HL-60 (cell line): ENCODE data around the gene AKAP8L.

Source experiments
- DNase-seq, 2 experiments: peaks; one replicate each; pipeline ENCODE4 v3.0.0-alpha.2; 2010 to 2020; ENCODE audit warnings: low read depth in 1 of 2, low spot score in 1 of 2
- H3K27ac ChIP-seq: fragments of 250-450 bp; sonication (Bioruptor Pico); replicated peaks from 2 replicates; pipeline ENCODE4 v1.5.1; 2020; ENCODE audit warnings: mild to moderate bottlenecking, moderate library complexity
- H3K27me3 ChIP-seq: fragments of 250-450 bp; sonication (Bioruptor Pico); 2 replicates; pipeline ENCODE4 v1.5.1; 2021; ENCODE audit warnings: mild to moderate bottlenecking, moderate library complexity; ENCODE audit not compliant: insufficient read depth, poor library complexity, severe bottlenecking
- H3K4me3 ChIP-seq: replicated peaks from 2 replicates; pipeline ENCODE4 v1.5.1; 2011; ENCODE audit warnings: mild to moderate bottlenecking, control low read depth, low read length; ENCODE audit not compliant: insufficient read depth
- GABPA ChIP-seq: IDR thresholded peaks from 2 replicates; pipeline ENCODE4 v1.6.1; 2012; ENCODE audit warnings: low read depth
- POLR2AphosphoS5 ChIP-seq: IDR thresholded peaks from 2 replicates; pipeline ENCODE4 v1.6.1; 2012; ENCODE audit warnings: low read depth
- REST ChIP-seq: IDR thresholded peaks from 2 replicates; pipeline ENCODE4 v1.6.1; 2012; ENCODE audit warnings: low read depth; ENCODE audit not compliant: insufficient replicate concordance
- SPI1 ChIP-seq: IDR thresholded peaks from 2 replicates; pipeline ENCODE4 v1.6.1; 2012; ENCODE audit warnings: low read depth, mild to moderate bottlenecking, borderline replicate concordance
- TF ChIP-seq, protein P1 (sequence below): IDR thresholded peaks from one replicate; pipeline ENCODE4 v1.5.1; 2011; ENCODE audit warnings: low read length, control low read depth, inconsistent platforms; ENCODE audit not compliant: insufficient read depth

AKAP8L gene

DNA sequence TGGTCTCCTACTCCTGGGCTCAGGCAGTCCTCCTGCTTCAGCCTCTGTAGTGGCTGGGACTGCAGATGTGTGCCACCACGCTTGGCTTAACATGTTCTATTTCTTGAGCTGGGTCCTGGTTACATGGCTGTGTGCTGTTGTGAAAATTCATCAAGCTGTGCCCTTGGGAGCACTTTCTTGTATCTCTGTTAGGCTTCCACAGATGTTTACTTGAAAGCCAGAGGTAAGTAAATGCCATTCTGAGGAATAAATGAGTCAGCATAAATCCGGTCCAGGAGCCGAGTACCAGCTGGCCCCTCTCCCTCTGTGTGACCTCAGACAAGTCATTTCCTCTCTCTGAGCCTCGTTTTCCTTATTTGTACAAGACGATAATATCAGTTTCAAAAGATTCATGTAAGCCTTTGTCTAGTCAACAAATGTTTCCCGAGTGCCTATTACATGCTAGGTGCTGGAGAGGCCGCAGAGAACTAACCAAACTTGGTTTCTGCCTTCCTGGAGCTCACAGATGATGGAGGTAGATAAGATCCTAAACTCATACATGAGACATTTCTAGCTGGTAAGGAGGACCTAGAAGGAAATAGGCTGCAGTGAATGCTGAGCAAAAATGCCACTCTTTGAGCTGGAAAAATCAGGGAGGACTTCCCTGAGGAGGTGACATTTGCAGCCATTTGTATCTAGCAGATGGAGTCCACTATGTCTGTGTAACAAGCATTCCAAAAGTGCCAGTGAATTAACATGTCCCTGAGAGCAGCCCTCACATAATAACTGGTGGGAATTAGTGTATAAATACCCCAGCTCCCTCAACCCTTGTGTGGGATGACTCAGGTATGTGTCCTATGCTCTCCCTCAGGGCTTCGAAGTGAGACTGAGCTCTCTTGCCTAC lies 48.3 kb upstream of the AKAP8L start:
- Histone ChIP-seq H3K27ac (no peak overlapping the region), H3K27me3 (peaks cover 2% of the 10 kb centered on the region), H3K4me3 (no peak overlapping the region)
- TF ChIP-seq REST (no peak), POLR2AphosphoS5 (no peak), GABPA (no peak)
- TF ChIP-seq, protein P1, sequence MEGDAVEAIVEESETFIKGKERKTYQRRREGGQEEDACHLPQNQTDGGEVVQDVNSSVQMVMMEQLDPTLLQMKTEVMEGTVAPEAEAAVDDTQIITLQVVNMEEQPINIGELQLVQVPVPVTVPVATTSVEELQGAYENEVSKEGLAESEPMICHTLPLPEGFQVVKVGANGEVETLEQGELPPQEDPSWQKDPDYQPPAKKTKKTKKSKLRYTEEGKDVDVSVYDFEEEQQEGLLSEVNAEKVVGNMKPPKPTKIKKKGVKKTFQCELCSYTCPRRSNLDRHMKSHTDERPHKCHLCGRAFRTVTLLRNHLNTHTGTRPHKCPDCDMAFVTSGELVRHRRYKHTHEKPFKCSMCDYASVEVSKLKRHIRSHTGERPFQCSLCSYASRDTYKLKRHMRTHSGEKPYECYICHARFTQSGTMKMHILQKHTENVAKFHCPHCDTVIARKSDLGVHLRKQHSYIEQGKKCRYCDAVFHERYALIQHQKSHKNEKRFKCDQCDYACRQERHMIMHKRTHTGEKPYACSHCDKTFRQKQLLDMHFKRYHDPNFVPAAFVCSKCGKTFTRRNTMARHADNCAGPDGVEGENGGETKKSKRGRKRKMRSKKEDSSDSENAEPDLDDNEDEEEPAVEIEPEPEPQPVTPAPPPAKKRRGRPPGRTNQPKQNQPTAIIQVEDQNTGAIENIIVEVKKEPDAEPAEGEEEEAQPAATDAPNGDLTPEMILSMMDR: no peak
- DNase-seq: peak in 1 of 2 experiments; percentile 45

- H3K27me3 ChIP-seq: peaks cover under 1% of the 10 kb centered on the region
- H3K27ac ChIP-seq: peak within 1 kb of the TSS; percentile 97
- DNase-seq: peak; percentile 59 to 69
- TF ChIP-seq SPI1 (peak; percentile 31; the same call in 1 of the 2 replicates), POLR2AphosphoS5 (0 out of 2 replicates have a peak, but pooled peaks have one; percentile 22), GABPA (no peak)
- H3K4me3 ChIP-seq: peak within 1 kb of the TSS; percentile 59
Observed at GRCh38 chr19:15464394-15465385, 45.9 kb upstream of the AKAP8L start, which contains the start of gene RASAL3. Gene RASAL3, minus strand, starts transcription at chr19:15464544. Its CDS starts 186 bp downstream, at chr19:15464358.

DNA sequence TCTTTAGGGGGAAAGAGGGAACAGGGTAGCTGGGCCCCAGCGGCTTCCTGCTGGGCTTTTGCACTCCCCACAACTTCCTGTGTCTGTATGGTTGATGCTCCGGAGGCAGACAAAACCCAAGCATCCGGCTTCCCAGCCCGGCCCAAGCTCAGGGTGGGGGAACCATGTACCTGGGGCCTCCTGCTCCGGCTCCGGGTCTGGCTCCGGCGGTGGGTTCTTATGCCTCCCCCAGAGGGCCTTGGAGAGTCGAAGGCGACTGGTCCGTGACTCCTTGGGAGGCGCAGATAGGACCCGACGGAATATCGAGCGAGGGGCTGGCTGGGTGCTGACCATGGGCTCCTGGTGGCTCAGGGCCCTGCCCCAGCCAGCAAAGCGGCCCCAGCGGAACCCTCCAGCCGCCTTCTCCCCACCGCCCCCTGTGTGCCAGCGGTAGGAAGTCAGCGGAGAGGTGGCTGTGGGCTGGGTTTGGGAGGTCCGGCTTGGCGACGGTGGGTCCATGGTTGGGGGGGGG lies 45.1 kb upstream of the AKAP8L start:
- Histone ChIP-seq H3K4me3 (peak overlapping the region; percentile 59), H3K27me3 (no peaks in the 10 kb centered on the region), H3K27ac (peak overlapping the region; percentile 97)
- TF ChIP-seq SPI1 (no peak; the same call in 1 of the 2 replicates), GABPA (peak; percentile 91), POLR2AphosphoS5 (peak; percentile 71; the same call in 1 of the 2 replicates), REST (peak; percentile 1)
- TF ChIP-seq, protein P1: no peak
- peak; percentile 72 to 84 for DNase-seq
